Neural cell (in vitro differentiated cells): ENCODE measurements around the gene CA14. TPM values are rescaled to one million over a fixed set of nuclear protein-coding genes. Genes with fewer than 3 reads are reported as not detected.

Experiments
- H2AFZ ChIP-seq: fragments of 200-600, 300-800 bp; sonication (generic), shearing (Covaris generic); 2 replicates; pipeline ENCODE4 v1.6.0; 2014; ENCODE audit warnings: low read depth, mild to moderate bottlenecking, antibody characterized with exemption, low read length, moderate library complexity
- H3F3A ChIP-seq: fragments of 200-600 bp; shearing (Covaris generic); 2 replicates; pipeline ENCODE4 v1.6.1; 2016; ENCODE audit warnings: mild to moderate bottlenecking, moderate library complexity, mixed read lengths, antibody characterized with exemption, low read length; ENCODE audit not compliant: insufficient read depth, poor library complexity, severe bottlenecking
- H3K27ac ChIP-seq: fragments of 200-600, 300-800 bp; sonication (generic), shearing (Covaris generic); 2 replicates; pipeline ENCODE4 v1.5.1; 2014; ENCODE audit warnings: mild to moderate bottlenecking, low read length, moderate library complexity
- H3K27me3 ChIP-seq: fragments of 300-800, 200-600 bp; sonication (generic), shearing (Covaris generic); 2 replicates; pipeline ENCODE4 v1.6.0; 2014; ENCODE audit warnings: mild to moderate bottlenecking, low read depth, low read length, moderate library complexity; ENCODE audit not compliant: insufficient read depth
- H3K36me3 ChIP-seq: fragments of 300-800, 200-600 bp; sonication (generic), shearing (Covaris generic); 2 replicates; pipeline ENCODE4 v1.5.1; 2014; ENCODE audit warnings: mild to moderate bottlenecking, antibody characterized with exemption, low read length, moderate library complexity; ENCODE audit not compliant: insufficient read depth
- H3K4me2 ChIP-seq: fragments of 300-800, 200-600 bp; sonication (generic), shearing (Covaris generic); 2 replicates; pipeline ENCODE4 v1.6.0; 2014; ENCODE audit warnings: mild to moderate bottlenecking, low read length
- H3K4me3 ChIP-seq: fragments of 300-800, 200-600 bp; sonication (generic), shearing (Covaris generic); 2 replicates; pipeline ENCODE4 v1.5.1; 2014; ENCODE audit warnings: mild to moderate bottlenecking, low read length, moderate library complexity
- H3K79me2 ChIP-seq: fragments of 200-600 bp; shearing (Covaris generic); replicated peaks from 2 replicates; pipeline ENCODE4 v1.6.0; 2014; ENCODE audit warnings: mild to moderate bottlenecking, low read length, moderate library complexity; ENCODE audit not compliant: insufficient read depth
- H3K9ac ChIP-seq: fragments of 300-800, 200-600 bp; sonication (generic), shearing (Covaris generic); 2 replicates; pipeline ENCODE4 v1.6.1; 2016; ENCODE audit warnings: mild to moderate bottlenecking, low read length, mixed read lengths
- H3K9me2 ChIP-seq: fragments of 200-600 bp; shearing (Covaris generic); 2 replicates; pipeline ENCODE4 v1.6.1; 2016; ENCODE audit warnings: mild to moderate bottlenecking, low read length, mixed read lengths; ENCODE audit not compliant: insufficient read depth
- H3K9me3 ChIP-seq: fragments of 200-600, 300-800 bp; sonication (generic), shearing (Covaris generic); 2 replicates; pipeline ENCODE4 v1.6.1; 2016; ENCODE audit warnings: mild to moderate bottlenecking, mixed run types, low read length, moderate library complexity, mixed read lengths
- H4K20me1 ChIP-seq: fragments of 200-600 bp; shearing (Covaris generic); 2 replicates; pipeline ENCODE4 v1.6.1; 2016; ENCODE audit warnings: mild to moderate bottlenecking, mixed run types; ENCODE audit not compliant: insufficient read depth
- CTCF ChIP-seq: fragments of 450-650 bp; IDR thresholded peaks from 2 replicates; pipeline ENCODE4 v1.5.1; 2014; ENCODE audit warnings: antibody characterized with exemption, mild to moderate bottlenecking, moderate library complexity; ENCODE audit not compliant: poor library complexity, severe bottlenecking
- EP300 ChIP-seq: fragments of 450-650 bp; conservative IDR thresholded peaks from 2 replicates; pipeline ENCODE4 v1.6.1; 2014; ENCODE audit warnings: antibody characterized with exemption, mild to moderate bottlenecking, moderate library complexity; ENCODE audit not compliant: poor library complexity, severe bottlenecking
- EZH2 ChIP-seq: fragments of 200-600, 300-800 bp; shearing (Covaris generic), sonication (generic); IDR thresholded peaks from 2 replicates; pipeline ENCODE4 v1.6.1; 2014; ENCODE audit warnings: antibody characterized with exemption, low read length, borderline replicate concordance, mild to moderate bottlenecking; ENCODE audit not compliant: insufficient read depth, poor library complexity, severe bottlenecking
- MXI1 ChIP-seq: fragments of 450-650 bp; conservative IDR thresholded peaks from 2 replicates; pipeline ENCODE4 v1.6.1; 2014; ENCODE audit warnings: antibody characterized with exemption, mild to moderate bottlenecking; ENCODE audit not compliant: poor library complexity, severe bottlenecking
- POLR2AphosphoS5 ChIP-seq: IDR thresholded peaks from 2 replicates; pipeline ENCODE4 v1.6.1; 2012
- RAD21 ChIP-seq: fragments of 450-650 bp; conservative IDR thresholded peaks from 2 replicates; pipeline ENCODE4 v1.6.1; 2014; ENCODE audit warnings: antibody characterized with exemption, mild to moderate bottlenecking, moderate library complexity
- SMC3 ChIP-seq: fragments of 450-650 bp; conservative IDR thresholded peaks from 2 replicates; pipeline ENCODE4 v1.6.1; 2014; ENCODE audit warnings: antibody characterized with exemption, mild to moderate bottlenecking, moderate library complexity; ENCODE audit not compliant: poor library complexity
- TAF1 ChIP-seq: IDR thresholded peaks from 2 replicates; pipeline ENCODE4 v1.6.1; 2012; ENCODE audit warnings: low read depth
- polyA plus RNA-seq: library from polyadenylated mRNA; depleted of rRNA; stranded (reverse); fragments of >200 nt; gene quantifications from 2 replicates; pipeline ENCODE4 v1.2.3, GENCODE V29; 2014
- TF ChIP-seq, protein P1 (sequence below): IDR thresholded peaks from 2 replicates; pipeline ENCODE4 v1.6.1; 2012; ENCODE audit warnings: borderline replicate concordance

The CA14 gene
- polyA plus RNA-seq, 1 donor from 2014 or later, result 1.1 TPM

DNA sequence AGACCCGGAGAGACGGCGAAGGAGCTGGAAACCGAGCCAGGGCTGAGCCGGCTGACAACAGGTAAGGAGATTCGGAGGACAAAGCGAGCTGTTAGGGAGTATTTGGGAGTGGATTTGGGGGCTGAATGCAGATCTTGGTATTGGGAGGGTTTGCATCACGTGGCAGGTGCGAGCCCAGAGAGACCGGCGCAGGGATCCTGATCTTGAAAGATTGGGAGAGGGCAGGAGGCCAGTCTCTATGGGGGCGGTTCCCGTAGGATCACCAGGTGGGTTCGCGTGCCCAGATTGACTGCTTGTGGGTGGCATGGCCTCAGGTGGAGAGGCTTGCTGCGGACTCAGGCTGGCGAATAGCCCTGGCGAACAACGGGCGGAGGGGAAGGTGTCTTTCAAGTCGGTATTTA is 25.0 kb downstream of the CA14 start:
- H3K79me2 ChIP-seq, result no peaks in the 10 kb centered on the region
- peak overlapping the region; percentile 80 for H2AFZ ChIP-seq
- H3K36me3 ChIP-seq, result no peaks in the 10 kb centered on the region
- H3K9me2 ChIP-seq, result no peaks in the 10 kb centered on the region
- peak overlapping the region; percentile 84 for H3K4me2 ChIP-seq
- H4K20me1 ChIP-seq, result no peaks in the 10 kb centered on the region
- peak overlapping the region; percentile 32 for H3K27ac ChIP-seq
- H3K9ac ChIP-seq, result peak overlapping the region; percentile 74
- no peaks in the 10 kb centered on the region for H3F3A ChIP-seq
- H3K9me3 ChIP-seq, result no peaks in the 10 kb centered on the region
- no peaks in the 10 kb centered on the region for H3K27me3 ChIP-seq
- TF ChIP-seq SMC3, result peak; percentile 44
- TF ChIP-seq, protein P1, sequence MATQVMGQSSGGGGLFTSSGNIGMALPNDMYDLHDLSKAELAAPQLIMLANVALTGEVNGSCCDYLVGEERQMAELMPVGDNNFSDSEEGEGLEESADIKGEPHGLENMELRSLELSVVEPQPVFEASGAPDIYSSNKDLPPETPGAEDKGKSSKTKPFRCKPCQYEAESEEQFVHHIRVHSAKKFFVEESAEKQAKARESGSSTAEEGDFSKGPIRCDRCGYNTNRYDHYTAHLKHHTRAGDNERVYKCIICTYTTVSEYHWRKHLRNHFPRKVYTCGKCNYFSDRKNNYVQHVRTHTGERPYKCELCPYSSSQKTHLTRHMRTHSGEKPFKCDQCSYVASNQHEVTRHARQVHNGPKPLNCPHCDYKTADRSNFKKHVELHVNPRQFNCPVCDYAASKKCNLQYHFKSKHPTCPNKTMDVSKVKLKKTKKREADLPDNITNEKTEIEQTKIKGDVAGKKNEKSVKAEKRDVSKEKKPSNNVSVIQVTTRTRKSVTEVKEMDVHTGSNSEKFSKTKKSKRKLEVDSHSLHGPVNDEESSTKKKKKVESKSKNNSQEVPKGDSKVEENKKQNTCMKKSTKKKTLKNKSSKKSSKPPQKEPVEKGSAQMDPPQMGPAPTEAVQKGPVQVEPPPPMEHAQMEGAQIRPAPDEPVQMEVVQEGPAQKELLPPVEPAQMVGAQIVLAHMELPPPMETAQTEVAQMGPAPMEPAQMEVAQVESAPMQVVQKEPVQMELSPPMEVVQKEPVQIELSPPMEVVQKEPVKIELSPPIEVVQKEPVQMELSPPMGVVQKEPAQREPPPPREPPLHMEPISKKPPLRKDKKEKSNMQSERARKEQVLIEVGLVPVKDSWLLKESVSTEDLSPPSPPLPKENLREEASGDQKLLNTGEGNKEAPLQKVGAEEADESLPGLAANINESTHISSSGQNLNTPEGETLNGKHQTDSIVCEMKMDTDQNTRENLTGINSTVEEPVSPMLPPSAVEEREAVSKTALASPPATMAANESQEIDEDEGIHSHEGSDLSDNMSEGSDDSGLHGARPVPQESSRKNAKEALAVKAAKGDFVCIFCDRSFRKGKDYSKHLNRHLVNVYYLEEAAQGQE, result peak; percentile 55
- TF ChIP-seq CTCF, result no peak
- TF ChIP-seq TAF1, result no peak
- TF ChIP-seq MXI1, result no peak
- no peak for TF ChIP-seq EP300
- no peak for TF ChIP-seq EZH2
- peak; percentile 19 for TF ChIP-seq RAD21
- peak; percentile 85 for TF ChIP-seq POLR2AphosphoS5
- peak overlapping the region; percentile 87 for H3K4me3 ChIP-seq

DNA sequence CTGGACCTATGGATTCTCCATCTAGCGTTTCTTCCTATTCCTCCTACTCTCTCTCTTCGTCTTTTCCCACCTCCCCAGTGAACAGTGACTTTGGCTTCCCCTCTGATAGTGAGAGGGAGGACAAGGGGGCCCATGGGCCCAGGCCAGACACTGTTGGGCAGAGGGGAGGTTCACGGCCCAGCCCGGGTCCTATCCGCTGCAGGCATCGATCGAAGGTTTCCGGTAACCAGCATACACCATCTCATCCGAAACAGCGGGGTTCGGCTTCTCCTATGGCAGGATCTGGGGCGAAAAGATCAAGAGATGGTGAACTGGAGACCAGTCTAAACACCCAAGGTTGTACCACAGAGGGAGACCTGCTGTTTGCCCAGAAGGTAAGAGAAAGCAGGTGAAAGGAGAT is 25.7 kb downstream of the CA14 start:
- H4K20me1 ChIP-seq, result no peaks in the 10 kb centered on the region
- H3K9ac ChIP-seq, result peak overlapping the region; percentile 74
- no peaks in the 10 kb centered on the region for H3K79me2 ChIP-seq
- H2AFZ ChIP-seq, result no peak overlapping the region
- H3F3A ChIP-seq, result no peaks in the 10 kb centered on the region
- no peaks in the 10 kb centered on the region for H3K9me2 ChIP-seq
- no peak overlapping the region for H3K27ac ChIP-seq
- no peaks in the 10 kb centered on the region for H3K27me3 ChIP-seq
- TF ChIP-seq RAD21 (no peak), SMC3 (no peak), EP300 (no peak), EZH2 (no peak), POLR2AphosphoS5 (no peak), TAF1 (no peak), CTCF (no peak), MXI1 (no peak)
- TF ChIP-seq, protein P1, result no peak
- H3K9me3 ChIP-seq, result no peaks in the 10 kb centered on the region
- peak overlapping the region; percentile 84 for H3K4me2 ChIP-seq
- H3K36me3 ChIP-seq, result no peaks in the 10 kb centered on the region
- peak overlapping the region; percentile 87 for H3K4me3 ChIP-seq
